ENCODE results near the gene FNDC8.

DNA sequence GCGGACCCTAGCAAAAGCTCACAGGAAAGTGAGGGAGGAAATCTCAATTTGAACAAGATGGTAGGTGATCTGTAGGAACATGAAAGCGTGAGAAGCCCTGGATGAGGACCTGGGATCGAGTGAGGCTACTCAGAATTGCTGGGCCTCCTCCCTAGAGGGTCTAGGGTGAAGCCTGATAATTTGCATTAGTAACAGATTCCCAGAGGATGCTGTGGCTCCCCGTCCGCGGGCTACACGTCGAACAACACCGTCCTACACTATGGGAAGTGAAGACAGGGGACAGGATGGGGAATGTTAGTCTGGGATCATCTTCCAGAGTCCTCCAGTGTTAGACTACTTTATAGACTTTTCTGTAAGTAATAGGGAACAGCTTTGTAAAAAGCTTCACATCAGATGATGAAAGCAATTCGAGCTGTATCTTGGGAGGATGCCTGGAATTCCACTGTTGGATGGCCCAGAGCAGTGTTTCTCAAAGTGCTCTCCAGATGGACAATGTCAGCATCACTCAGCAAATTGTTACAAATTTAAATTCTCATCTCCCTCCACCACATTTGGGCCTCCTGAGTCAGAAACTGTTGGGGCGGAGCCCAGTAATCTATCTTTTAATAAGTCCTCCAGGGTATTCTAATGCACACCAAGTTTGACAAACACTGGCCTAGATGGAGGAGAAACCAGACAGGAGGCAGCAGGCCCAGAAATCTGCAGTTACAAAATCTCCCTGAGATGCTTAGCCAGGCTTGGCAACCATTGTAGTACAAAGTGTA, 6.5 kb downstream of the FNDC8 start:
- TF ChIP-seq EZH2 (IDR thresholded peaks at IDR 0.05; ENCODE audit: low read depth) (no peak), CTCF (conservative IDR thresholded peaks at IDR 0.05) (no peak)
